Activated gamma-delta T cell treated with Interleukin-2 at 50 U/mL for 16 hours (primary cell): ENCODE measurements around the gene PALLD.

Experiments
- DNase-seq: peaks from one replicate; pipeline ENCODE4 v3.0.0-alpha.2; 2020

PALLD gene

DNA sequence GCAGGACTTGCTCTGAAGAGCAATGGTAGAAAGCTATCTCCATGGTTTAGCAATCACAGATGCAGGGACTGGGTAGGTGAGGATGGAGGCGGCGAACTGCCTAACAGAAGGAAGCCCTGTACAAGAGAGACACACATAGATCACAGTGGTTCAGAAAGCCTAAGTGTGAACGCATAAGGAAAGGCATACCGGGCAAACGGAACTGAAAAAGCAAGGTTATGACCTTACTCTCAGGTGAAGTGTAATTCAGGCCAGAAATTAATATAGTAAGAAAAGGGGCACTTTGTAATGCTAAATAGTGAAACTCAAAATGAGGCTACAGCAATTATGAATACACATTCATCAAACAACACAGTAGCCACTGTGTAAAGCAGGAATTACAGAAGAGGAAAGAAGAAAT is 126.6 kb downstream of the PALLD start:
- DNase-seq = no peak

GRCh38 chr4:168628251-168628650 is 131.4 kb downstream of the PALLD start:
- no peak for DNase-seq

GRCh38 chr4:168629566-168629965 is 132.7 kb downstream of the PALLD start:
- DNase-seq = no peak

DNA sequence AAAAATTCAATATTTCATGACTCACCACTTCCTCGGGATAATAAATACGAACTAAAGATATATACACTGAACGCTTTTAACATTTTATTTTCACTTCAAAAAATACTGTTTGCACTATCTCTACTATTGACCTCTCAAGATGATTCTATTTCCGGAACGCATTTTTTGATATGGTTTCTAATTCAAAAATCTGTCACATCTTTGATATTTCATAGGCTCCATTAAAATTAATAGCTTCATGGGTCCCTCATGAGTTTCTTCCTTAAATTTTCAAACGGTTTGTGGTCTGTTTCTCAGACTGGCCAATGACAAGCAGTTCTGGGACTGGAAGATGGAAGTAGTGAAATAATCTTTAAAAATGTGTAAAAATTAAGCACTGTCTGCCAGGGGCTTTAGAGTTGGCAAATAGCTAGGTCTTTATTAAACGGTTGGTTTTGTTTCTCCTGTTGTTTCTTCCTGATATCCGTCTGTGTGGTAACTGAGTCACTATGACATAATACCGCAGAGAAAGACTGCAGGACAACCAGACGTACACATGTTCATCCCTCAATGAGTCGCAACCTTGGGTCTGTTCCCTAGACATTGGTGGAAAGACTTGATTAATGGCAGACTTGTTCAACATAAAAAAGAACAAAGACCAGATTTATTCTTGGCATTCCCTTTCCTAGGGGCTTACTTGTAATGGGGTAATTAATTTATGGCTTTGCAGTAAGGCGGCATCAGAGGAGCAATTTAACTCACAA is 133.8 kb downstream of the PALLD start:
- DNase-seq = no peak

GRCh38 chr4:168631241-168632162 is 134.7 kb downstream of the PALLD start:
- DNase-seq = no peak

DNA sequence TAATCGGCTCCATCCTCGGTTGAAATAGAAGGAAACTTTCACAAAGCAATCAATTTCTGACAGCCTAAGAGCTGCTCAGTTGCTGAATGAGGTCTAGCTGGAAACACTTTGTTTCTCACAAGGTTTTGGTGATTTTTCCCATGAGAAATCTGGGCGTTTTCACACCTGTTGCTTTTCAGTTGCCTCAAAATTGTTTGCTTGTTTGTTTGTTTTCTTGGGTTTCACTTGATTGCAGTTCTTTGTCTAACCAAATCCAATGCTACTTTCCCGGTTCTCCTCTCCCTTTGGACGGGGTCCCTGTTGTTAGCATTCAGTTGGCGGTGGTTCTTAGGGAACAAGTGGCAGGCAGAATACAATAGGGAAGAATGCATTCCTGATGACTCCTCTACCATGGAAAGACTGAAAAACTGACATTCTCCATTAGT is 135.5 kb downstream of the PALLD start:
- DNase-seq = no peak

GRCh38 chr4:168633064-168633463 is 136.2 kb downstream of the PALLD start:
- DNase-seq = no peak

GRCh38 chr4:168633496-168633895 is 136.6 kb downstream of the PALLD start:
- DNase-seq = no peak

GRCh38 chr4:168634276-168634802 is 137.5 kb downstream of the PALLD start:
- no peak for DNase-seq

- DNase-seq = no peak
Measured at GRCh38 chr4:168636040-168636439, 139.2 kb downstream of the PALLD start.

- DNase-seq = no peak
Measured at GRCh38 chr4:168636506-168637196, 139.8 kb downstream of the PALLD start.

DNA sequence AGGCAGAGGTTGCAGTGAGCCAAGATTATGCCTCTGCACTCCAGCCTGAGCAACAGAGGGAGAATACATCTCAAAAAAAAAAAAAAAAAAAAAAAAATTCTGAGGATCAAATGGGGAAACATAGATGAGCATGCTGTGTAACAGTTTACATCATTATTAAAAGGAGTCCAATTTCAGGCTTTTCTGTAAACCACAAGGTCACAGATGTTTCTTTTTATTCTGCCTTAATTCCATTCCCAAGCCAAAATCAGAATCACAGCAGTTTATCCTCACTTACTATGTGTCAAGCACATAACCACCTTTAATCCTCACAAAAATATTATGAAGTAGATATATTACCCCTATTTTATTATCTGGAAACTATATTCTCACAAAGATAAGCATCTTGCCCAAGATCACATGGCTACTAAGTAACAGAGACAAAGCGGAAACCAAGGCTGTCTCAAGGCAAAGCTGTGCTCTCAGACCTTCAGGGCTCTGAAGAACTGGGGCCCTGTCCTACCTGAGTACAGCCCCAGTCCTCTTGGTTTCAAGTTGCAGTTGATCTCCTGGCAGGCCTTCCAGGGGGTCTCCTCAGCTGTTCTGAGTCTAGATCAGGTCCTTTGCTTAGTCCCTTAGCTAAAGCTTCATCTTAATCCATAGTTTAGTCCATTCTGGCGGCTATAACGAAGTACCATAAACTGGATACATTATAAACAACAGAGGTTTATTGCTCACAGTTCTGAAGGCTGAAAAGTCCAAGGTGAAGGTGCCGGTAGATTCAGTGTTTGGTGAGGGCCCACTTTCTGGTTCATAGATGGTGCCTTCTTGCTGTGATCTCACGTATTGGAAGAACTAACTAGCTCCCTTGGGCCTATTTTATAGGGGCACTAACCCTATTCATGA is 141.3 kb downstream of the PALLD start:
- no peak for DNase-seq

DNA sequence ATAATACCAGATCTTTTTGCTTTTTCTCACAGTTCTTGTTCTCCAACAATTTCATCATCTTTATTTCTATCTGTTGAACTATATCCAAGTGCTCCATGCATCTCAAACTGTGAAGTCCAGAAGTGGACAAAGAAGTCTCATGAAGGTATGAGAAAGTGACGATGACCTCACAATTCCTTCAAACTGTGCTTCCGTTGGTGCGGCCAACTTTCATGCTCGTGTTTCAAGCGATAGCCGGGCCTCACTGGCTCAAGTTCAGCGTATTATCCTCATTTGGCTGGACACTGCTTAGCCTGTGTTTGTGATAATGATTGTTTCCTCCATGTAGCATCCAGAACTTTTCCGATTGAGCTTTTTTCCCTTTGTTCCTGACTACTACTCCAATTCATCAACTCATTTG is 143.1 kb downstream of the PALLD start:
- DNase-seq = no peak

DNA sequence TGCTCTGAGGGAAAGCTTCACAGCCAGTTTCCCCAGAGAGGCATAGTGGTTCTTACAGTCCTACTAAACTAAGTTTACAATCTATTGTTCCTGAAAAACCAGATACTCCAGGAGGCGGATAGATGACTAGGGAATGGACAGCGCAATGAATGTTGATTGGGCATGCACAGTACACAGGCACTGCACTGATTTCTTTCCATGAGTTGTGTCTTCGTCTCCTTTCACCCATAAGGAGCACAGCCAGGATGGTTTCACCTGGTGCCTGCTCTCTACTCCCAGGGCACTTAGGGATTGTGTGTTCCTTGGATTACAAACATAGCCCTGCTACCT is 144.9 kb downstream of the PALLD start:
- DNase-seq = no peak

DNA sequence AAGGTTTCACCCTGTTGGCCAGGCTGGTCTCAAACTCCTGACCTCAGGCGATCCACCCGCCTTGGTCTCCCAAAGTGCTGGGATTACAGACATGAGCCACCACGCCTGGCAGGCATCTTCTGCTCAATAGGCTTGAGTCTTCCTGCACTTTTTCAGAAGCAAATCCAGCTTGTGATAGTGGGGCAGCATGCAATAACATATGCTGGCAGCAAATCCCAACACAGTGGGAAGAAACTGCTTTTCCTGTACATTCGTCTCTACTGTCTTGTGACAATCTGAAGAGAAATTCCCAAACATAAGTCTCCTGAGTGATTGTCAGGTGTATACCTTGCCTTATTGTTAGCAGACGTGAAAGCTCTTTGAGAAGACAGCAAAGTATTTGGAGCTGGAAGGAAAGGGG is 145.7 kb downstream of the PALLD start:
- no peak for DNase-seq

GRCh38 chr4:168643111-168643795 is 146.4 kb downstream of the PALLD start:
- DNase-seq = no peak

DNA sequence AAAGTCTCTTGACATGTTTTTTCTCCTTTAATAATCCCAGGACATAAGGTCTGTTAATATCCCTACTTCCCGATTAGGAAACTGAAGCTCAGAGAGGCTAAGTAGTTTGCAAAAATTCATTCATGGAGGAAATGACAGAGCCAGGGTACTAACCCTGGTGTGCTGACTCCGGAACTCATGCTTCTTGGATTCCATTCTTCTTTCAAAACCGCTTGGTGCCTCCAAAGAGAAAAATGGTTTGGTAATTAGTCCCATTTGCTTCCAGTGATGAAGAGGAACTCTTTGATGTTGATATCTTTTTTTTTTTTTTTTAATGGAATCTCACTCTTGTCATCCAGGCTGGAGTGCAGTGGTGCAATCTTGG is 146.9 kb downstream of the PALLD start:
- DNase-seq = no peak

DNA sequence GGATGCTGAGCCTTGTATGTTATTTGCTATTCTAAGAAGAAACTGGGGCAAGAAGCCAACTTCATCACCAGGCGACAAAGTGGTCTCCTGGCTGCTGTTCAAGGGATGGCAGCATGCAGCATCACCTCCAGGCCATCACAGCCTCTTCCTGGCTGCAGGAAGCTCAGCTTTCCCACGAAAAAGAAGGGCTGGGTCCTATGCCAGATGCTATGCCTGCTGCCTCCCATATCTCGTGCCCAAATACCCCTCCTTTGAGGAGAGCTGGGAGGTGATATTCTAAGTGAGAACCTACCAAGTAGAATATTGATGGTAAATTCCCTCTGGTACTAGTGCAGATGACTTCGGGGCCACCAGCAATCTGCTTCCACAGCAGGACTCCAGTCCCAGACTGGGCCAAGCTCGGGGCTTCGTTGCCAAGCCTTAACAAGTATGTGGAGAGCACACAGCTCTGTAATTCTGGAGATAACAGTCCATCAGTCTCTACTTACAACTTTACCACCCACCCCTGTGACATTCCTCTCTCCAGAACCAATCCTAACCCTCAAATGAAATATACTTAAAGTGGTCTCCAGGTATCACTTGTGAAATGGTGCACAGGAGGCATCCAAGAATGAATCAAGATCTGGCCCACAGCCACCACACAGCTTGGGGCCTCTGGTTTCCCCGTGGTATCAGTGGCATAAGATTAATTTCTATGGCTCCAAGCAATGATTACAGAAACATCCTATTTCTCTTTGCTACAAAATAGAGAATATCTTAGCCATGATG is 149.3 kb downstream of the PALLD start:
- no peak for DNase-seq

DNA sequence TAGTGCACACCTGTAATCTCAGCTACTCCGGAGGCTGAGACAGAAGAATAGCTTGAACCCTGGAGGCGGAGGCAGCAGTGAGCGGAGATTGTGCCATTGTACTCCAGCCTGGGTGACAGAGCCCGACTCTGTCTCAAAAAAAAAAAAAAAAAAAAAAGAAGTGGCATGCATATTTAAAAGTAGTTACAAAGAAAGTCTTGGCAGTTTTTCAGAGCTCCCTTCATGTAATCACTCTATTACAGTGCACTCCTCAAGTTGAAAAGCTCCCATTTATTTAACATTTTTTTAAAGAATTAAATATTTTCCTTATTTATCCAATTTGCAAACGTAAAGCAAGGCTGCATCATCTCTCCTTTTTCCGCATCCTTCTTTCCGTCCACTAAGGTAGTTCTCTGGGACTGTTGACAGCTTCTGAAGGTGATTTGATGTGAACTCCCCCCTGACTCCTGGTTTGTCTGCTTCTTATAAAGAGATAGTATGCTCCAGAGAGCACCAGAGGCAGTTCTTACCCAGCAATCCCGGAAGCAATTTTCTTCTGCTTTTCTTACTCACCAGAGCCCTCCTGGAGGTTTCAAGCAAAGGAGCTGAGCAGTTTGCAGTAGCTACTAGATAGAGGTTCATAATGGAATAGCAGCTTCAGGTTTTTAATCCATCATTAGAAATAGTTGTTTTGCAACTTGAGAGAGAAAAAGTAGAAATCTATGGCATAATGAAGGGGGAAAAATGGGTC is 151.0 kb downstream of the PALLD start:
- DNase-seq = no peak

GRCh38 chr4:168648494-168648893 is 151.6 kb downstream of the PALLD start:
- no peak for DNase-seq
